Measurements from ENCODE around the gene TEX22.

Gene TEX22

DNA sequence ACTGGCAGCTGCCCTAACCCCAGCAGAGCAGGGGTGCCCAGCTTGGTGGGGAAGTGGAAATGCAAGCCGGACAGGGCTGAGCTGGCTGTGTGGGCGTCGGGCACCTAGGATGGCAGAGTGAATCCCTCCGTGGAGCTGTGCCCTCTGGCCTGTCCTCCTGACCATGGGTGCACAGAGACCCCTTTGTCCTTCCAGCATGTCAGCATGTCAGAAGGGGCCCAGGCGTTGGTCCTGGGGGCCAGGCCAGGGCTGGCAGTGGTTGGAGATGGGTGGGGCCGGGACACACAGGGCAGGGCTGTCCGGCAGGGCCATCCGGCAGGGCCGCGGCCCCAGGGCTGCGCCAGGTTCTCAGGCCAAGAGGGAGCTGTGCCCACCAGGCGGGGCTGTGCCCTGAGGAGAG, 8.8 kb upstream of the TEX22 start:
- TF ChIP-seq, protein P1, sequence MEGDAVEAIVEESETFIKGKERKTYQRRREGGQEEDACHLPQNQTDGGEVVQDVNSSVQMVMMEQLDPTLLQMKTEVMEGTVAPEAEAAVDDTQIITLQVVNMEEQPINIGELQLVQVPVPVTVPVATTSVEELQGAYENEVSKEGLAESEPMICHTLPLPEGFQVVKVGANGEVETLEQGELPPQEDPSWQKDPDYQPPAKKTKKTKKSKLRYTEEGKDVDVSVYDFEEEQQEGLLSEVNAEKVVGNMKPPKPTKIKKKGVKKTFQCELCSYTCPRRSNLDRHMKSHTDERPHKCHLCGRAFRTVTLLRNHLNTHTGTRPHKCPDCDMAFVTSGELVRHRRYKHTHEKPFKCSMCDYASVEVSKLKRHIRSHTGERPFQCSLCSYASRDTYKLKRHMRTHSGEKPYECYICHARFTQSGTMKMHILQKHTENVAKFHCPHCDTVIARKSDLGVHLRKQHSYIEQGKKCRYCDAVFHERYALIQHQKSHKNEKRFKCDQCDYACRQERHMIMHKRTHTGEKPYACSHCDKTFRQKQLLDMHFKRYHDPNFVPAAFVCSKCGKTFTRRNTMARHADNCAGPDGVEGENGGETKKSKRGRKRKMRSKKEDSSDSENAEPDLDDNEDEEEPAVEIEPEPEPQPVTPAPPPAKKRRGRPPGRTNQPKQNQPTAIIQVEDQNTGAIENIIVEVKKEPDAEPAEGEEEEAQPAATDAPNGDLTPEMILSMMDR (IDR thresholded peaks at IDR 0.05; ENCODE audit: insufficient read depth, low read depth, low read length, missing control alignments) = no peak
- no peak overlapping the region for H3K4me3 ChIP-seq (ENCODE audit: low read length)
- DNase-seq (ENCODE audit: low read depth) = no peak

DNA sequence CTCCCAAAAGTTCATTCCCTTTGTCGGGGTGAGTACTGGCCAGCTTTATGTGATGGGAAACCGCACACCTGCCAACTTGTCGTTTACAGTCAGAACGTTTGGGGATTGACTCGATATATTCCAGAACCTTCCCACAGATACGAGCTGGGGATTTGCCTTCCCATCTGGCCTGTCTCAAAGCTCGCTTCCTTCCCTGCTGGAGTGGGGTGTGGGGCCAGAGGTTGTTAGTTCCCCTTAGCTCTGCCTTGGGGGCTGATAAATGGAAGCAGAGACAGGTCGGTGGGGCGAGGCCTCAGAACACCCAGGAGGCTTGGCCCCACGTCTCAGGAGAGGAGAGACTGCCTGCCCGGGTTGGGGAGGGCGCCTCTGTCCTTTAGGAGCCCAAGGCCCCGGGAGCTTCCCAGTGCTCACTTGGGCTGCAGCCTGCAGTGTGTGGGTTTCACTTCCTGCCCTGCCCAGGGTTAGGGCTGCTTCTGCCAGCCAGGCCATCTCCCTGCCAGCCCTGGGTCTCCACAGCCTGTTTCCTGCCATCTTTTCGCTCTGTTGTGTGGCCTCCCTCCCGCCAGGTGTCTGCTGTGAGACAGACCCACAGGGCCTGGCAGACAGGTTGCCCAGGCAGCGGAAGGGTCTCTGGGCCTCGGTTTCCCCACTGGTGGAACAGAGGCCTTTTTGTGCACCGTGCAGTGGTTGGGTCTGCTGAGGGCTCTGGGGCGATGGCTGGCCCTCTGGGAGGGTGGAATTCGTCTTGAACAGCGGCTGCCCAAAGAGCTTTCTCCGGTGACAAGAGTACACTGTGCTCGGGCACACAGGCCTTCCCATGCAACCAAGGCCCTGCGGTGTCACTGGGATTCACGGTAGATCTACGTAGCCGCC, 8.1 kb upstream of the TEX22 start:
- TF ChIP-seq, protein P1 (IDR thresholded peaks at IDR 0.05; ENCODE audit: insufficient read depth, low read depth, low read length, missing control alignments) = no peak
- no peak for DNase-seq (ENCODE audit: low read depth)
- no peak overlapping the region for H3K4me3 ChIP-seq (ENCODE audit: low read length)

DNA sequence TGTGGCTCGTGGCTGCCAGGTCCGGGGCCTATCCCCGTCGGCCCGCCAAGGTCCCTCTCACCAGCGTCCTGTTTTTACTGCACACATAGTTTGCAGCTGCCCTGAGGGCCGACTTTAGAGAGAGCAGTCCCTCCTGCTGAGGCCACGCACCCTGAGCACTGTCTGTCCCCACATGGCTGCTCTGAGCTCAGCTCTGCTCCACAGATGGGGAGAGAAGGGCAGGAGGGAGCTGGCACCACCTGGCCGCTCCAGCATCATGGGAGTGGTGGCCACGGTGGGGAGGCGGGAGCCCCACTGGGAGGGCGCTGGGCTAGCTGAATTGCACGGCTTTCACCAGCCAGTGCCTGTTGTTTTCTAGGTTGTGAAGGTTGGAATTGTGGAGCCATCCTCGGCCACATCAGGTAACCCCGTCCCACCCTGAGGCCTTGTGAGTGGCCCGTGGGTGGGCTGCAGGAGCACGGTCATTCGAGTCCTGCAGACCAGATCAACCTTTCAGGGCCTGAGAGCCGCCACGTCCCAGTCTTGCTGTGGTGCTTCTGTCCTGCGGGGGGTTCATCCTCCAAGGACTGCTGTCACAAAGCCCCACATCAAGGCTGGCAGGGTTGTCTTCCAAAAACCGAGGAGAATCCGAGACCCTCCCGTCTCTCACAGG, 7.4 kb upstream of the TEX22 start:
- TF ChIP-seq, protein P1 (IDR thresholded peaks at IDR 0.05; ENCODE audit: insufficient read depth, low read depth, low read length, missing control alignments) = no peak
- H3K4me3 ChIP-seq (ENCODE audit: low read length) = no peak overlapping the region
- no peak for DNase-seq (ENCODE audit: low read depth)

DNA sequence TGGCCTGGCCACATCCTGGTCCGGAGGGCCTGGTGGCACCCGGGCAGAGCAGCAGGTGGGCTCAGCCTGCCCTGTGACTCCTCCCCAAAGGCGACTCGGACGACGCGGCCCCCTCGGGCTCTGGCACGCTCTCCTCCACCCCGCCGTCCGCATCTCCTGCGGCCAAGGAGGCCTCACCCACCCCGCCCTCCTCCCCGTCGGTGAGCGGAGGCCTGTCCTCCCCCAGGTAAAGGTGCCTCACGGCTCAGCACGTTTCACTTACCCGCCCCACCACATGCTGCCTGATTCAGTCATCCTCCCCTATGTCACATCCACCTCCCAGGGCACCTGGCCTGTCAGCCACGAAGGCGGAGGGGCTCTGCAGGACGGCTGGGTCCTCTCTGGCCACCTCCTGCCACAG, 6.8 kb upstream of the TEX22 start:
- no peak overlapping the region for H3K4me3 ChIP-seq (ENCODE audit: low read length)
- TF ChIP-seq, protein P1 (IDR thresholded peaks at IDR 0.05; ENCODE audit: insufficient read depth, low read depth, low read length, missing control alignments) = no peak
- no peak for DNase-seq (ENCODE audit: low read depth)

DNA sequence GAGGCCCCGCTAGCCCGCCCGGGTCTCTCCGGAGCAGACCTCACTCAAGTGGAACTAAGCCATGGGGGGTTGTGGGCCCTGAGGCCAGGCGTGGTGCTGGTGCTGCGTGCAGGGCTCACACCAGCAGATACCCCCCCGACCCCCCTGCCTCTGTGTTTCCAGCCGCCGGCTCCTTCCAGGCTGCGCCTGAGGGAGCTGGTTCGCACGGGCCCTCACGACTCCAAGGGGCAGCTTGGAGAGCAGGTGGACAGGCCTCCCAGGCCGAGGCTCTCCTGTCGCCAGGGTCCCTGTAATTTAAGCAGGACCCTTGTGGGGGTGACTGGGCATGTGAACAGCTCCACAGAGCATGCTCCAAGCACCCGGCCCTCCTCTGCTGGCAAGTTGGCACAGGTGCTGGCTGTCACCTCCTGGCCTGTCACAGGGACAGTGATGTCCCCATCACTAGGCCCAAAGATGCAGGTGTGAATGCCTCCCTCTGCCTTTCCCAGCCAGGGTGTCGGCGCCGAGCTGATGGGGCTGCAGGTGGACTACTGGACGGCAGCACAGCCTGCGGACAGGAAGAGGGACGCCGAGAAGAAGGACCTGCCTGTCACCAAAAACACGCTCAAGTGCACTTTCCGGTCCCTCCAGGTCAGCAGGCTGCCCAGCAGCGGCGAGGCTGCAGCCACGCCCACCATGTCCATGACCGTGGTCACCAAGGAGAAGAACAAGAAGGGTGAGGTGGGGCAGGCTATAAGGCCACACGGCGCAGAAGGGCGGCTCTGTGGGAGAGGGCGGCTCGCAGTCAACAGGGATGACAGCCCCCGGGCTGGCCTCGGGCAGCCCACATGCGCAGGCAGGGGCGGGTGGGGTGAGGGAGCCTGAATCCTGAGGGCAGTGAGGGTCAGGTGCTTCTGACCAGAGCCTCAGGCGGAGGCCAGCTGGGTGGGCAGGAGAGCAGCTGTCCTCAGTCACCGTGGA, 5.9 kb upstream of the TEX22 start:
- TF ChIP-seq, protein P1 (IDR thresholded peaks at IDR 0.05; ENCODE audit: insufficient read depth, low read depth, low read length, missing control alignments) = no peak
- no peak for DNase-seq (ENCODE audit: low read depth)
- H3K4me3 ChIP-seq (ENCODE audit: low read length) = no peak overlapping the region

DNA sequence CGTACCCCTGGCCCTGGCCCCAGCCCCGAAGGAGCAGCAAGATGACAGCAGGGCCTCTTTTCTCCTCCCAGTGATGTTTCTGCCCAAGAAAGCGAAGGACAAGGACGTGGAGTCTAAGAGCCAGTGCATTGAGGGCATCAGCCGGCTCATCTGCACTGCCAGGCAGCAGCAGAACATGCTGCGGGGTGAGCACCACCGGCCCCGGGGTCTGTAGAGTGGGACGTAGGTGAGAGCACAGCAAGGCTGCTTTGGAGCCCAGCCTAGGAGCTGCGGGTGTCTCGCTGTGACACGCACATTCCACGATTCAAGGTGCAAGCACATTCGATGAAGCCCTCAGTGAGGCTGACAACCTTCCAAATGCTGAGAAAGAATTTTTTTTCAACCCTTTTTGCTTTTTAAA, 5.2 kb upstream of the TEX22 start:
- no peak overlapping the region for H3K4me3 ChIP-seq (ENCODE audit: low read length)
- no peak for DNase-seq (ENCODE audit: low read depth)
- TF ChIP-seq, protein P1 (IDR thresholded peaks at IDR 0.05; ENCODE audit: insufficient read depth, low read depth, low read length, missing control alignments) = no peak

Measured in epithelial cell of esophagus (primary cell).